Stimulated activated CD8-positive, alpha-beta memory T cell treated with anti-CD3 and anti-CD28 coated beads, Interleukin-4, amount 100 ng/mL, for 24 hours (primary cell): ENCODE measurements around the gene SRGAP1.

Experiments
- DNase-seq: peaks from one replicate; pipeline ENCODE4 v3.0.0-alpha.2; 2020; ENCODE audit warnings: low read depth

Gene SRGAP1

GRCh38 chr12:63937378-63938316, 93.1 kb downstream of the SRGAP1 start:
- DNase-seq: no peak

- no peak for DNase-seq
Observed at GRCh38 chr12:63940310-63941005, 96.0 kb downstream of the SRGAP1 start.

- no peak for DNase-seq
Observed at GRCh38 chr12:63941166-63941800, 96.8 kb downstream of the SRGAP1 start.

GRCh38 chr12:63941879-63942278, 97.4 kb downstream of the SRGAP1 start:
- no peak for DNase-seq

GRCh38 chr12:63942464-63943241, 98.2 kb downstream of the SRGAP1 start:
- no peak for DNase-seq

GRCh38 chr12:63944034-63944579, 99.6 kb downstream of the SRGAP1 start:
- no peak for DNase-seq

GRCh38 chr12:63944586-63945228, 100.2 kb downstream of the SRGAP1 start:
- DNase-seq: no peak

GRCh38 chr12:63945777-63946176, 101.3 kb downstream of the SRGAP1 start:
- DNase-seq: no peak

- DNase-seq: no peak
Observed at GRCh38 chr12:63948211-63948610, 103.7 kb downstream of the SRGAP1 start.

GRCh38 chr12:63949902-63950301, 105.4 kb downstream of the SRGAP1 start:
- DNase-seq: no peak

- DNase-seq: no peak
Observed at GRCh38 chr12:63952995-63953394, 108.5 kb downstream of the SRGAP1 start.

- DNase-seq: no peak
Observed at GRCh38 chr12:63955831-63956666, 111.5 kb downstream of the SRGAP1 start.

- DNase-seq: no peak
Observed at GRCh38 chr12:63957496-63957895, 113.0 kb downstream of the SRGAP1 start.

GRCh38 chr12:63958876-63959580, 114.5 kb downstream of the SRGAP1 start:
- no peak for DNase-seq

- no peak for DNase-seq
Observed at GRCh38 chr12:63961048-63961447, 116.5 kb downstream of the SRGAP1 start.

GRCh38 chr12:63961543-63961942, 117.0 kb downstream of the SRGAP1 start:
- DNase-seq: no peak

- DNase-seq: no peak
Observed at GRCh38 chr12:63963868-63964267, 119.4 kb downstream of the SRGAP1 start.

- DNase-seq: no peak
Observed at GRCh38 chr12:63964301-63964700, 119.8 kb downstream of the SRGAP1 start.

- DNase-seq: no peak
Observed at GRCh38 chr12:63965936-63966605, 121.6 kb downstream of the SRGAP1 start.
